ENCODE results near the gene AOPEP. TPM values are rescaled to one million over a fixed set of nuclear protein-coding genes. Genes with fewer than 3 reads are reported as not detected.

AOPEP gene
- total RNA-seq, 1 donor from 2014 or later: 92.3 TPM

GRCh38 chr9:94760010-94760409, 33.5 kb downstream of the AOPEP start:
- Mint-ChIP-seq H3K4me3 (ENCODE audit: unreplicated experiment) (no peak overlapping the region), H3K4me1 (ENCODE audit: low read depth) (peaks cover 26% of the 10 kb centered on the region), H3K27ac (ENCODE audit: unreplicated experiment) (no peak overlapping the region), H3K36me3 (ENCODE audit: low read depth) (peaks cover 8% of the 10 kb centered on the region), H3K9me3 (ENCODE audit: low read depth) (peaks cover 3% of the 10 kb centered on the region), H3K27me3 (ENCODE audit: low read depth) (no peaks in the 10 kb centered on the region)
- no peak for DNase-seq (ENCODE audit: low spot score)
- TF ChIP-seq CTCF (IDR thresholded peaks at IDR 0.05): no peak

GRCh38 chr9:94760660-94761059, 34.2 kb downstream of the AOPEP start:
- no peak for TF ChIP-seq CTCF (IDR thresholded peaks at IDR 0.05)
- H3K4me1 Mint-ChIP-seq (ENCODE audit: low read depth): peaks cover 19% of the 10 kb centered on the region
- peaks cover 8% of the 10 kb centered on the region for H3K36me3 Mint-ChIP-seq (ENCODE audit: low read depth)
- H3K27me3 Mint-ChIP-seq (ENCODE audit: low read depth): no peaks in the 10 kb centered on the region
- H3K4me3 Mint-ChIP-seq (ENCODE audit: unreplicated experiment): no peak overlapping the region
- DNase-seq (ENCODE audit: low spot score): no peak
- H3K27ac Mint-ChIP-seq (ENCODE audit: unreplicated experiment): no peak overlapping the region
- no peaks in the 10 kb centered on the region for H3K9me3 Mint-ChIP-seq (ENCODE audit: low read depth)

- H3K36me3 Mint-ChIP-seq (ENCODE audit: low read depth): peaks cover 8% of the 10 kb centered on the region
- no peaks in the 10 kb centered on the region for H3K9me3 Mint-ChIP-seq (ENCODE audit: low read depth)
- no peaks in the 10 kb centered on the region for H3K27me3 Mint-ChIP-seq (ENCODE audit: low read depth)
- H3K4me3 Mint-ChIP-seq (ENCODE audit: unreplicated experiment): no peak overlapping the region
- H3K4me1 Mint-ChIP-seq (ENCODE audit: low read depth): peaks cover 17% of the 10 kb centered on the region
- TF ChIP-seq CTCF (IDR thresholded peaks at IDR 0.05): no peak
- H3K27ac Mint-ChIP-seq (ENCODE audit: unreplicated experiment): no peak overlapping the region
- DNase-seq (ENCODE audit: low spot score): no peak
Measured at GRCh38 chr9:94761481-94761880, 35.0 kb downstream of the AOPEP start.

GRCh38 chr9:94767331-94768072, 41.0 kb downstream of the AOPEP start:
- no peak for DNase-seq (ENCODE audit: low spot score)
- TF ChIP-seq CTCF (IDR thresholded peaks at IDR 0.05): no peak
- Mint-ChIP-seq H3K9me3 (ENCODE audit: low read depth) (no peaks in the 10 kb centered on the region), H3K27ac (ENCODE audit: unreplicated experiment) (no peak overlapping the region), H3K36me3 (ENCODE audit: low read depth) (peaks cover 1% of the 10 kb centered on the region), H3K4me1 (ENCODE audit: low read depth) (peaks cover 16% of the 10 kb centered on the region), H3K27me3 (ENCODE audit: low read depth) (no peaks in the 10 kb centered on the region), H3K4me3 (ENCODE audit: unreplicated experiment) (no peak overlapping the region)

GRCh38 chr9:94768766-94769165, 42.3 kb downstream of the AOPEP start:
- Mint-ChIP-seq H3K36me3 (ENCODE audit: low read depth) (peaks cover 1% of the 10 kb centered on the region), H3K27me3 (ENCODE audit: low read depth) (no peaks in the 10 kb centered on the region), H3K4me1 (ENCODE audit: low read depth) (peaks cover 26% of the 10 kb centered on the region), H3K9me3 (ENCODE audit: low read depth) (no peaks in the 10 kb centered on the region), H3K27ac (ENCODE audit: unreplicated experiment) (no peak overlapping the region), H3K4me3 (ENCODE audit: unreplicated experiment) (no peak overlapping the region)
- no peak for TF ChIP-seq CTCF (IDR thresholded peaks at IDR 0.05)
- no peak for DNase-seq (ENCODE audit: low spot score)
